Neural cell (in vitro differentiated cells): ENCODE data around the gene NEURL2. TPM values are rescaled to one million over a fixed set of nuclear protein-coding genes. Genes with fewer than 3 reads are reported as not detected.

ENCODE experiments used
- H2AFZ ChIP-seq: fragments of 200-600, 300-800 bp; sonication (generic), shearing (Covaris generic); 2 replicates; pipeline ENCODE4 v1.6.0; 2014; ENCODE audit warnings: low read depth, mild to moderate bottlenecking, antibody characterized with exemption, low read length, moderate library complexity
- H3F3A ChIP-seq: fragments of 200-600 bp; shearing (Covaris generic); 2 replicates; pipeline ENCODE4 v1.6.1; 2016; ENCODE audit warnings: mild to moderate bottlenecking, moderate library complexity, mixed read lengths, antibody characterized with exemption, low read length; ENCODE audit not compliant: insufficient read depth, poor library complexity, severe bottlenecking
- H3K27ac ChIP-seq: fragments of 200-600, 300-800 bp; sonication (generic), shearing (Covaris generic); 2 replicates; pipeline ENCODE4 v1.5.1; 2014; ENCODE audit warnings: mild to moderate bottlenecking, low read length, moderate library complexity
- H3K27me3 ChIP-seq: fragments of 300-800, 200-600 bp; sonication (generic), shearing (Covaris generic); 2 replicates; pipeline ENCODE4 v1.6.0; 2014; ENCODE audit warnings: mild to moderate bottlenecking, low read depth, low read length, moderate library complexity; ENCODE audit not compliant: insufficient read depth
- H3K36me3 ChIP-seq: fragments of 300-800, 200-600 bp; sonication (generic), shearing (Covaris generic); 2 replicates; pipeline ENCODE4 v1.5.1; 2014; ENCODE audit warnings: mild to moderate bottlenecking, antibody characterized with exemption, low read length, moderate library complexity; ENCODE audit not compliant: insufficient read depth
- H3K4me2 ChIP-seq: fragments of 300-800, 200-600 bp; sonication (generic), shearing (Covaris generic); 2 replicates; pipeline ENCODE4 v1.6.0; 2014; ENCODE audit warnings: mild to moderate bottlenecking, low read length
- H3K4me3 ChIP-seq: fragments of 300-800, 200-600 bp; sonication (generic), shearing (Covaris generic); 2 replicates; pipeline ENCODE4 v1.5.1; 2014; ENCODE audit warnings: mild to moderate bottlenecking, low read length, moderate library complexity
- H3K79me2 ChIP-seq: fragments of 200-600 bp; shearing (Covaris generic); replicated peaks from 2 replicates; pipeline ENCODE4 v1.6.0; 2014; ENCODE audit warnings: mild to moderate bottlenecking, low read length, moderate library complexity; ENCODE audit not compliant: insufficient read depth
- H3K9ac ChIP-seq: fragments of 300-800, 200-600 bp; sonication (generic), shearing (Covaris generic); 2 replicates; pipeline ENCODE4 v1.6.1; 2016; ENCODE audit warnings: mild to moderate bottlenecking, low read length, mixed read lengths
- H3K9me2 ChIP-seq: fragments of 200-600 bp; shearing (Covaris generic); 2 replicates; pipeline ENCODE4 v1.6.1; 2016; ENCODE audit warnings: mild to moderate bottlenecking, low read length, mixed read lengths; ENCODE audit not compliant: insufficient read depth
- H3K9me3 ChIP-seq: fragments of 200-600, 300-800 bp; sonication (generic), shearing (Covaris generic); 2 replicates; pipeline ENCODE4 v1.6.1; 2016; ENCODE audit warnings: mild to moderate bottlenecking, mixed run types, low read length, moderate library complexity, mixed read lengths
- H4K20me1 ChIP-seq: fragments of 200-600 bp; shearing (Covaris generic); 2 replicates; pipeline ENCODE4 v1.6.1; 2016; ENCODE audit warnings: mild to moderate bottlenecking, mixed run types; ENCODE audit not compliant: insufficient read depth
- CTCF ChIP-seq: fragments of 450-650 bp; IDR thresholded peaks from 2 replicates; pipeline ENCODE4 v1.5.1; 2014; ENCODE audit warnings: antibody characterized with exemption, mild to moderate bottlenecking, moderate library complexity; ENCODE audit not compliant: poor library complexity, severe bottlenecking
- EP300 ChIP-seq: fragments of 450-650 bp; conservative IDR thresholded peaks from 2 replicates; pipeline ENCODE4 v1.6.1; 2014; ENCODE audit warnings: antibody characterized with exemption, mild to moderate bottlenecking, moderate library complexity; ENCODE audit not compliant: poor library complexity, severe bottlenecking
- EZH2 ChIP-seq: fragments of 200-600, 300-800 bp; shearing (Covaris generic), sonication (generic); IDR thresholded peaks from 2 replicates; pipeline ENCODE4 v1.6.1; 2014; ENCODE audit warnings: antibody characterized with exemption, low read length, borderline replicate concordance, mild to moderate bottlenecking; ENCODE audit not compliant: insufficient read depth, poor library complexity, severe bottlenecking
- MXI1 ChIP-seq: fragments of 450-650 bp; conservative IDR thresholded peaks from 2 replicates; pipeline ENCODE4 v1.6.1; 2014; ENCODE audit warnings: antibody characterized with exemption, mild to moderate bottlenecking; ENCODE audit not compliant: poor library complexity, severe bottlenecking
- POLR2AphosphoS5 ChIP-seq: IDR thresholded peaks from 2 replicates; pipeline ENCODE4 v1.6.1; 2012
- RAD21 ChIP-seq: fragments of 450-650 bp; conservative IDR thresholded peaks from 2 replicates; pipeline ENCODE4 v1.6.1; 2014; ENCODE audit warnings: antibody characterized with exemption, mild to moderate bottlenecking, moderate library complexity
- REST ChIP-seq: IDR thresholded peaks from 2 replicates; pipeline ENCODE4 v1.6.1; 2012; ENCODE audit warnings: borderline replicate concordance
- SMC3 ChIP-seq: fragments of 450-650 bp; conservative IDR thresholded peaks from 2 replicates; pipeline ENCODE4 v1.6.1; 2014; ENCODE audit warnings: antibody characterized with exemption, mild to moderate bottlenecking, moderate library complexity; ENCODE audit not compliant: poor library complexity
- TAF1 ChIP-seq: IDR thresholded peaks from 2 replicates; pipeline ENCODE4 v1.6.1; 2012; ENCODE audit warnings: low read depth
- polyA plus RNA-seq: library from polyadenylated mRNA; depleted of rRNA; stranded (reverse); fragments of >200 nt; gene quantifications from 2 replicates; pipeline ENCODE4 v1.2.3, GENCODE V29; 2014

The NEURL2 gene
- polyA plus RNA-seq, 1 donor from 2014 or later, result 5.0 TPM

GRCh38 chr20:45853484-45853883, 37.5 kb downstream of the NEURL2 start:
- H4K20me1 ChIP-seq, result no peaks in the 10 kb centered on the region
- no peak overlapping the region for H2AFZ ChIP-seq
- TF ChIP-seq EP300 (no peak), POLR2AphosphoS5 (no peak), EZH2 (no peak), MXI1 (no peak), REST (no peak), TAF1 (no peak)
- H3K9me2 ChIP-seq, result no peaks in the 10 kb centered on the region
- no peaks in the 10 kb centered on the region for H3K9me3 ChIP-seq
- H3K27me3 ChIP-seq, result no peaks in the 10 kb centered on the region
- no peak overlapping the region for H3K9ac ChIP-seq
- H3K79me2 ChIP-seq, result peaks cover 19% of the 10 kb centered on the region
- H3K4me2 ChIP-seq, result no peak overlapping the region
- H3K4me3 ChIP-seq, result no peak overlapping the region
- H3F3A ChIP-seq, result no peaks in the 10 kb centered on the region
- H3K36me3 ChIP-seq, result no peaks in the 10 kb centered on the region
- no peak overlapping the region for H3K27ac ChIP-seq

- Histone ChIP-seq H2AFZ (no peak overlapping the region), H3K9ac (no peak overlapping the region), H3K27me3 (no peaks in the 10 kb centered on the region), H4K20me1 (no peaks in the 10 kb centered on the region), H3K79me2 (peaks cover 13% of the 10 kb centered on the region), H3K9me2 (no peaks in the 10 kb centered on the region), H3K4me3 (no peak overlapping the region), H3K9me3 (no peaks in the 10 kb centered on the region), H3F3A (no peaks in the 10 kb centered on the region), H3K27ac (no peak overlapping the region), H3K4me2 (no peak overlapping the region), H3K36me3 (no peaks in the 10 kb centered on the region)
- TF ChIP-seq EZH2 (no peak), REST (no peak), MXI1 (no peak), SMC3 (no peak), TAF1 (no peak), RAD21 (no peak), EP300 (no peak), CTCF (no peak), POLR2AphosphoS5 (no peak)
Measured at GRCh38 chr20:45852326-45852725, 38.7 kb downstream of the NEURL2 start.
